ENCODE measurements around the gene ZNF446. TPM values are rescaled to one million over a fixed set of nuclear protein-coding genes. Genes with fewer than 3 reads are reported as not detected.

ZNF446 gene
- total and polyA plus RNA-seq, 10 of the 15 experiments (the other 5 are each of a cell fraction or from before 2014, with no cell fraction given), result 0.14 to 6.9 (median 4.1) TPM

- no peak for FAIRE-seq
- Histone ChIP-seq H2AFZ (ENCODE audit: control insufficient read depth, low read depth, low read length) (peak overlapping the region; percentile 79), H3K36me3 (ENCODE audit: control insufficient read depth in 2 of 2, insufficient read depth in 2 of 2, low read length in 1 of 2) (no peaks in the 10 kb centered on the region), H3K27ac (ENCODE audit: control insufficient read depth, insufficient read depth) (peak overlapping the region; percentile 5), H3K9ac (ENCODE audit: control insufficient read depth, insufficient read depth, low read length) (peak overlapping the region; percentile 30), H3K4me1 (ENCODE audit: control insufficient read depth, insufficient read depth, low read length) (peaks cover 11% of the 10 kb centered on the region), H3K79me2 (ENCODE audit: control insufficient read depth, insufficient read depth, low read length) (peaks cover 11% of the 10 kb centered on the region), H3K9me3 (replicated peaks; ENCODE audit: control insufficient read depth, insufficient read depth, low read length) (no peaks in the 10 kb centered on the region; the same call in 2 of the 3 replicates), H3K4me3 (peak overlapping the region; percentile 80), H4K20me1 (ENCODE audit: control insufficient read depth, insufficient read depth) (no peaks in the 10 kb centered on the region), H3K27me3 (replicated peaks in 1 of 2; ENCODE audit: control insufficient read depth in 2 of 2, insufficient read depth in 2 of 2, low read length in 1 of 2) (no peaks in the 10 kb centered on the region), H3K4me2 (ENCODE audit: control insufficient read depth, insufficient read depth) (peak overlapping the region; percentile 84)
- ChIA-PET POLR2A (interaction anchor here (0.7 to 1.9 kb wide), 3 partner anchors 10 to 998 kb away, joined by 4 to 9 read pairs (median 6); partner anchors contain the start of genes ZNF497 and ZNF773), SMC1A (ENCODE audit: uncharacterized antibody, unreplicated experiment) (interaction anchor here (2.6 kb wide), 1 partner anchor 9 kb away, joined by 16 read pairs; no protein-coding TSS in a partner anchor), RAD21 (ENCODE audit: unreplicated experiment) (interaction anchor here (0.8 to 1.6 kb wide), 3 partner anchors 10 to 136 kb away, joined by 3 to 5 read pairs (median 4); partner anchors contain the start of gene ZNF497), CTCF (interaction anchor here (2.7 to 4.2 kb wide), 2 partner anchors 10 to 21 kb away, joined by 10 to 24 read pairs; partner anchors contain the start of gene ZBTB45)
- 53% methylated on average over 22 of the region's 22 CpGs for WGBS (ENCODE audit: insufficient coverage, insufficient replicate concordance, low lambda C conversion rate, missing lambda C conversion rate)
- peak; percentile 19; the same call in 1 of the 2 replicates for TF ChIP-seq MLLT1 (IDR thresholded peaks at IDR 0.05)
- peak; percentile 56; the same call in 1 of the 2 replicates for TF ChIP-seq LARP7 (IDR thresholded peaks at IDR 0.05)
- no peak for TF ChIP-seq SP1 (IDR thresholded peaks at IDR 0.05; ENCODE audit: low read depth, low read length)
- in situ Hi-C loops (cut with MboI) (no loop called here), intact Hi-C loops (cut with micrococcal nuclease; ENCODE audit: unreplicated experiment) (no loop called here)
- no peak for DNase-seq (ENCODE audit: low read depth, low spot score)
- ATAC-seq, result no peak
- BruUV-seq (replicated peaks), result TSS peak; percentile 84
Observed at GRCh38 chr19:58498316-58499020, 22.3 kb downstream of the ZNF446 start.
